Spleen (tissue), 7 donors: ENCODE measurements around the gene MTPN.

Experiments used
- POLR2A ChIP-seq, 3 donors: fragments of 450-650 bp; IDR thresholded peaks; one replicate each; pipeline ENCODE4 v1.5.1; 2017; ENCODE audit warnings: antibody characterized with exemption in 3 of 3, mild to moderate bottlenecking in 1 of 3
- TF ChIP-seq, protein P1 (sequence below), 11 experiments: fragments of 200-600 bp in 7 of 11; fragments of 450-650 bp in 4 of 11; sonication (generic) in 4 of 11; IDR thresholded peaks in 8 of 11; conservative IDR thresholded peaks in 3 of 11; 1 replicate in 7 of 11; 2 replicates in 4 of 11; pipeline versions ENCODE4 v1.4.0 to v1.8.0; 2016 to 2021; ENCODE audit warnings: antibody characterized with exemption in 11 of 11, inconsistent platforms in 4 of 11, mild to moderate bottlenecking in 1 of 11
- donor health status: DM: no; HTN: no; CAD: no; lungs with moderate emphysema.
- donor health status: DM: no; HTN: no; CAD: no.
- donor health status: DM: no; HTN: no; CAD: no.

DNA sequence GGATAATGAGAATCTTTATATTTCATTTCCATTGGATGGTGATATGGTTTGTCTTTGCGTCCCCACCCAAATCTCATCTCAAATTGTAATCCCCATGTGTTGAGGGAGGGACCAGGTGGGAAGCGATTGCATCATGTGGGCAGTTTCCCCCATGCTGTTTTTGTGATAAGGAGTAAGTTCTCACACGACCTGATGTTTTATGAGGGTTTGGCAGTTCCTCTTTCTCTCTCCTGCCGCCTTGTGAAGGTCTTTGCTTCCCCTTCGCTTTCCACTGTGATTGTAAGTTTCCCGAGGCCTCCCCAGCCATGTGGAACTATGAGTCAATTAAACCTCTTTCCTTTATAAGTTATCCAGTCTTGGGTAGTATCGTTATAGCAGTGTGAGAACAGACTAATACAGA is 59.4 kb downstream of the MTPN start:
- TF ChIP-seq, protein P1, sequence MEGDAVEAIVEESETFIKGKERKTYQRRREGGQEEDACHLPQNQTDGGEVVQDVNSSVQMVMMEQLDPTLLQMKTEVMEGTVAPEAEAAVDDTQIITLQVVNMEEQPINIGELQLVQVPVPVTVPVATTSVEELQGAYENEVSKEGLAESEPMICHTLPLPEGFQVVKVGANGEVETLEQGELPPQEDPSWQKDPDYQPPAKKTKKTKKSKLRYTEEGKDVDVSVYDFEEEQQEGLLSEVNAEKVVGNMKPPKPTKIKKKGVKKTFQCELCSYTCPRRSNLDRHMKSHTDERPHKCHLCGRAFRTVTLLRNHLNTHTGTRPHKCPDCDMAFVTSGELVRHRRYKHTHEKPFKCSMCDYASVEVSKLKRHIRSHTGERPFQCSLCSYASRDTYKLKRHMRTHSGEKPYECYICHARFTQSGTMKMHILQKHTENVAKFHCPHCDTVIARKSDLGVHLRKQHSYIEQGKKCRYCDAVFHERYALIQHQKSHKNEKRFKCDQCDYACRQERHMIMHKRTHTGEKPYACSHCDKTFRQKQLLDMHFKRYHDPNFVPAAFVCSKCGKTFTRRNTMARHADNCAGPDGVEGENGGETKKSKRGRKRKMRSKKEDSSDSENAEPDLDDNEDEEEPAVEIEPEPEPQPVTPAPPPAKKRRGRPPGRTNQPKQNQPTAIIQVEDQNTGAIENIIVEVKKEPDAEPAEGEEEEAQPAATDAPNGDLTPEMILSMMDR (IDR thresholded peaks at IDR 0.05 in 8 of 11, conservative IDR thresholded peaks at IDR 0.05 in 3 of 11), result no peak
- TF ChIP-seq POLR2A (IDR thresholded peaks at IDR 0.05), result no peak
